ENCODE results near the gene UBR4.
"Not testable (repeated sequence)": the region's sequence is repeated elsewhere in the genome, so short reads cannot be mapped to it uniquely, and the experiment has no call there.

Gene UBR4

GRCh38 chr1:19209990-19210771 is at the start of gene UBR4:
UBR4 (minus strand) TSS chr1:19210266; CDS start chr1:19210248, 18 bp downstream.
- DNase-seq (ENCODE audit: low read depth) = peak; percentile 95

DNA sequence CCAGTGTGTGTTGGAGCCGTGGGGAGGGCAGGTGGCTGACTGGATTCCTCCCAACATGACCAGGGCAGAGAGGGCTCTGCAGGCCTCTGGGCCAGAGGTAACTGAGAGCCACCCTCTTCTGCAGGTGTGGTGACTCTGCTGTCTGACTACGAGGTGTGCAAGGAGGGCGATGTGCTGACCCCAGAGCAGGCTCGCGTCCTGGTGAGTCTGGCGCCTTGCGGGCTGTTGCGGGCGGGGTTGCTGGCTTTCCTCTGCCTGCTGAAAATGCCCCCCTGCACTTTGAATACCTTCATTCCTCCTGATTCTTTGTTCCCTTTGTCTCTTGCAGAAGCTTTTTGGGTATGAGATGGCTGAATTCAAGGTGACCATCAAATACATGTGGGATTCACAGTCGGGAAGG is 48.3 kb upstream of the UBR4 start:
- no peak for DNase-seq (ENCODE audit: low read depth)

DNA sequence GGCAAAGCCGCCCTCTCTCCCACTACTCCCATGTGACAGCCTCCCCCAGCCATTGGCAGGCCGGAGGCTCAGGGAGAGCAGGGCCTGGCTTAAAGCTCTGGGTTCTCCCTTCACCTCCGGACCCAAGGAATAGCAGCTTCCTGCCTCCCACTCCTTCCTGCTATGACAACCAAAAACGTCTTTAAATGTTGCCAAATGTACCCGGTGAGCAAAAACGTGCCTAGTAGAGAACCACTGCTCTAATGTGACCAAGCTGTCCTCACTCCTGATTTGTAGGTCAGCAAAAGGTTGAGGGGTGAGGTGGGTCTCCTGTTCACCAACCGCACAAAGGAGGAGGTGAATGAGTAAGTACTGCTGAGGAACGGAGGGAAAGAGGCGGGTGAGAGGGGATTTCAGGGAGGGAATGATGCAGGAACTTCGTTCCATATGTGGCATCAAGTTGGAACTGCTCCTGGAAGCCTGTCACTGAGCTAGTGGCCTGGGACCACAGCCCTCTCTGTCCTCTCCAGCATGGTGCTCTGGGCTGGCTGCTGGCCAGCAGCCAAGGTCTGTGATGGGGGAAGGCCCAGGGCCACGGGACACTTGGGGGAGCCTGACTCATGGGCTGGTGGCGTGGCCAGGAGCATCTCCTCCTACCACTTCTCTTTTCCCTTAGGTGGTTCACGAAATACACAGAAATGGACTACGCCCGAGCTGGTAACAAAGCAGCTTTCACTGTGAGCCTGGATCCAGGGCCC is 47.3 kb upstream of the UBR4 start:
- no peak for DNase-seq (ENCODE audit: low read depth)

DNA sequence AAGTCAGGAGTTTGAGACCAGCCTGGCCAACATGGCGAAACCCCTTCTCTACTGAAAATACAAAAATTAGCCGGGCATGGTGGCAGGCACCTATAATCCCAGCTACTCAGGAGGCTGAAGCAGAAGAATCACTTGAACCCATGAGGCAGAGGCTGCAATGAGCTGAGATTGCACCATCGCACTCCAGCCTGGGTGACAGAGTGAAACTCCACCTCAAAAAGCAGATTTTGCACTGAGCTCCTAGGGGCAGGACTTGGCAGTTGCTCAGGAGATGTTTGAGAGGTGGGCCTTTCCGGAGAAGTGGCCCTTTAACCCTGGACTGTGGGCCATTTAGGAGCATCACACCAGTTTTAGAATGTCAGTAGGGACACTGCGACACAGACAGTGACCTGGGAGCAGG is 46.2 kb upstream of the UBR4 start:
- not testable (repeated sequence) for DNase-seq (ENCODE audit: low read depth)

GRCh38 chr1:19255288-19255687 is 45.2 kb upstream of the UBR4 start:
- no peak for DNase-seq (ENCODE audit: low read depth)

GRCh38 chr1:19254416-19254815 is 44.4 kb upstream of the UBR4 start:
- no peak for DNase-seq (ENCODE audit: low read depth)

- peak; percentile 87 for DNase-seq (ENCODE audit: low read depth)
Observed at GRCh38 chr1:19251305-19252196, 41.5 kb upstream of the UBR4 start, which contains the start of the genes EMC1 and MRTO4. EMC1 (minus strand) TSS chr1:19251524; CDS start chr1:19251509, 15 bp downstream. MRTO4 (plus strand) TSS chr1:19251805; CDS start chr1:19251836, 31 bp downstream.

DNA sequence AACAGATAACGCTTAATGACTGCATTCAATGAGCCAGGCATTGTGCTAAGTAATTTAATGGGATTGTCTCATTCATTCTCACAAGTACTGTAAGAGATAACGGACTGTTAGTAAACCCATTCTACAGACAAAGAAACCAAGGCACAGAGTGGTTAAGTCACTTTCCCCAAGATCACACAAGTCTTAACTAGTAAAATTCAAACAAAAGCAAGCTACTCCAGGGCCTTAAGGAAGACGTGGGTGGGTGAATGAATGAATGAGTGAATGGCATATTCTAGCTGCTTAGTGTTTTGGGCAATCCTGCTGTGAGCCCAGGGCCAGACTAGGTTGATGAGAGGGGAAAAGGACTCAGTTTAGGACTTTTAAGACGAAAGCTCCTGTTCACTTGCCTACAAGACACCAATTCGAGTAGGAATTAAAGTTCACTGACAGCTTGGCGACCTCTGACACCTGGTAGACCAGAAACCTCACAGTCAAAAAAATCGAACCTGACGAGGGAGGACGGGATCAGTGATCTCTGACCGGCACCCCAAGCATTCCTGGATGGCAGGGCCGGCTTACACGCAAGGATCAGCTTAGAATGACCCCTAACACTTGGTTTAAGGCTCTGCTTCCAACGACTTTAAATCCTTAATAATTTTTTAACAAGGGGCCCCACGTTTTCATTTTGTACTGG is 40.7 kb upstream of the UBR4 start:
- DNase-seq (ENCODE audit: low read depth) = no peak

- DNase-seq (ENCODE audit: low read depth) = peak; percentile 52
Observed at GRCh38 chr1:19240673-19241538, 30.8 kb upstream of the UBR4 start.

DNA sequence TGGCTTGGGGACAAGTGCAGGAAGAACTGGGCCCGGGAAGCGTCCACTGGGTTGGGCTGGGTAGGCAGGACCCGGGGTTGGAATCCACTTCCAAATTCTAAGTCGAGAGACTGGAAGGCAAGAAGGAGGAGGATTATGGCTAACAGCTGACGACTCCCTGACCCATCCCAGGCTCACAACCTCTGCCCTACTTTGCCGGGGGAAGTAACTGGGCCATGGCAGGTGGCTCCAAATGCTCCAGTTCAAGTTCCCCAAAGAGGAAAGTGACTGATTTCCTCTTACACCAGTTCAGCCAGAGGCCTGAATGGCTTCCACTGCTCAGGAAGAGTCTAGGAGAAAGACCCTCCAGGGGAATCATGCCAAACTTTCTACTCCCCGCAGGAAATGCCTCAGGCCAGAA is 29.8 kb upstream of the UBR4 start:
- DNase-seq (ENCODE audit: low read depth) = no peak

- no peak for DNase-seq (ENCODE audit: low read depth)
Observed at GRCh38 chr1:19234224-19234623, 24.2 kb upstream of the UBR4 start.

DNA sequence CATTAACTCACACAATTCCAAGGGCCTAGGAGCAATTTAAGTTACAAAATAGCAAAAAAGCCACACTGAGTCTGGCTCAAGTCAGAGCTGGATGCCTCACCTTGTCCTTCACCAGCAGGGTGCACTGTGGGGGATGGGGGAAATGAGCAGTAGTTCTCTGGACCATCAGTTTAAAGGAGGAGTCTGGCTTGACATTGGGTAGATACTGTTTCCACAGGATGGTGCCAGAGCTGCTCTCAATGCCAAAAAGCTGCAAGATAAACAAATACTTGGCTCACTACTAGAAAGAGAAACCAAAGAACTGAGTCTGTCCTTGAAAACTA is 22.4 kb upstream of the UBR4 start:
- DNase-seq (ENCODE audit: low read depth) = no peak

DNA sequence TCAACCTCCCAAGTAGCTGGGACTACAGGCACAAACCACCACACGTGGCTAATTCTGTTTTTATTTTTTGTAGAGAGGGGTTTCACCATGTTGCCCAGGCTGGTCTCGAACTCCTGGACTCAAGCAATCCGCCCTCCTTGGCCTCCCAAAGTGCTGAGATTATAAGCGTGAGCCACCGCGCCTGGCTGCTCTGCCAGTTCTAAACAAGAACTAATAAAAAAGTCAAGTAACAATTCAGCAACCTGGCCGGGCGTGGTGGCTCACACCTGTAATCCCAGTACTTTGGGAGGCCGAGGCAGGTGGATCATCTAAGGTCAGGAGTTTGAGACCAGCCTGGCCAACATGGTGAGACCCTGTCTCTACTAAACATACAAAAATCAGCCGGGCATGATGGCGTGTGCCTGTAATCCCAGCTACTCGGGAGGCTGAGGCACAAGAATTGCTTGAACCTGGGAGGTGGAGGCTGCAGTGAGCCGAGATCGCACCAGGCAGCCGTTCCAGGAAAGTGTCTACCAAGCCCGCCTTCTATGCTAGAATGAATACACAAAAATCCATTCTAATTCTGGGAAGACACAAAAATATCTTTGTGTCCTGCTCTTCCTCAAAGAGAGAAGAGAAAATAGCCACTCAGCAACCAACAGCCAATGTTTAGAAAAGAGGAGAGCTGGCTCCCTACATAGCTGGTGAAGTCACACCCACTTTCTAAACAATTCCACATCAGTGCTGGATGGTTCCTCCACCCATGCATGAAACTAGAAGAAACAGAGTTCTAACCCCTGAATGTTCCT is 21.9 kb upstream of the UBR4 start:
- not testable (repeated sequence) for DNase-seq (ENCODE audit: low read depth)

DNA sequence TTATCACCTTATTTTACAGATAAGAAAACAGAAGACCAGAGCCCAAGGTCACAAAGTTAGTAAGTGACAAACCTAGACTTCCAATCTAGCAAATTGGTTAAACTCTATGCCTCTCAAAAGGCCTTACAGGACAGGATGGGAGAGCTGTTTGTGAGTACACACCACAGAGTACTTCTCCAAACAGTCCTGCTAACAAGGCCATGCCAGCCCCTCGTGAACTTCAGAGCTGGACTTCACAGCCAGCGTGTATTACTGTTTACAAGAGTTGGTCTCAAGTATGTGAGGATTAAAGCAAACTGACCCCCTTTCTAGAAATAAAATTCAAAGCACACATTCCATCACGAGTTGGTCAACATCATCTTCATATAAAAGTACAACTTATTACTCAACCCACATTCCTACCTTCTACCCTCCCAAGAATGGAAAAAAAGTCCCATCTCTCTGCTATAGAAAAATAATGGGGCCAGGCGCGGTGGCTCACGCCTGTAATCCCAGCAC is 19.8 kb upstream of the UBR4 start:
- DNase-seq (ENCODE audit: low read depth) = no peak

- DNase-seq (ENCODE audit: low read depth) = no peak
Observed at GRCh38 chr1:19229229-19229628, 19.2 kb upstream of the UBR4 start.

DNA sequence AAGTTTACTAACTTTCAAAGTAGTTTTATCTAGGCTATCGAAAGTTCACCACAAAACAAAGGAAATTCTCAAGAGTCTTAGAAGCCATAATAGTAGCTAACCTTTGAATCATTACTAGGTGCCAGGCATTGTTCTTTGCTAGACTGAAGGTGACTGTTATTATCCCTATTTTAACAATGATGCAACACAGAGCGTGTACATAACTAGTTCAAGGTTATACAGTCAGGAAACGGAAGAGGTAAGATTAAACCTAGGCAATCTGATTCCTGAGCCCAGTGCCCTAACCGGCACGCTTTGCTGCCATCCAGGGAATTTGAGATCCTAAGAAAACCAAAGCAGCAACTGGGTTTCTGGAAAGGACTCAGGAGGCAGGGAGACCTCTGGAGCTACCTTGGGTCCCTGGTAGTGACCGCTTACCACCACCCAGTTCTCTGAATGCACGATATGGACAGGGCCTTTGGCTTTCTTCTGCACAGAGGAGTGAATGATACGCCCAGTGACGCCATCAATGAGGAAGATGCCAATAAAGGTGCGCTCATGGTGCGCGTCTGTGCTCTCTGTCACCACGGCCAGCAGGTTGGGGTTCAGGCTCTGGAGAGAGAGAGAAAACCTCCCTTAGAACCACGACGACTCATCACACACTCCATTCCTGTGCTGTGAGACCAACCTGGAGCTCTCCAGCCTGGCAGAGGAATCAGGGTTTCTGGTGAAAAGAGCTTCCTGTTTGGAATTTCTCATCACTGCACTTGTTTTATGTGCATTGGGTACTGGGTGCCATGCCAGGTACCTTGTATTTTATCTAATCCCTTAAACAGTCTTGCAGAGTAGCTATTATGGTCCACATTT is 13.1 kb upstream of the UBR4 start:
- DNase-seq (ENCODE audit: low read depth) = no peak

DNA sequence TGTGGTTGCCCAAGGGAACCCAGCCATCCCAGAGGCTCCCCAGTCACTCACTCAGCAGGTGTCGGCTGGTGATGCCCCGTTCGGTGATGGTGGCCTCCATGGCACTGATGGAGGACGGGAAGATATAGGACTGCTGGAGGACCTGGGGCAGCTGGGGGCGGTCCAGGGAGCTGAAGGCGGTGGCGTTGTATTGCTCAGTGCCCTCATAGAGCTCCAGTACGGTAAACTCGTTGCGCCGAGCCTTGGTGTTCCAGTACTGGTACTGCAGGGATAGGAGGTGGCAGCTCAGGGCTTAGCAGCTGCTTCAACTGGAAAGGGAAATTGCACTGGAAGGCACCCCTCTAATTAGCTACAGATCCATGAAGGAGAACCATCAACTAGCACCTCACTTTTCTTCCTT is 12.5 kb upstream of the UBR4 start:
- DNase-seq (ENCODE audit: low read depth) = no peak

DNA sequence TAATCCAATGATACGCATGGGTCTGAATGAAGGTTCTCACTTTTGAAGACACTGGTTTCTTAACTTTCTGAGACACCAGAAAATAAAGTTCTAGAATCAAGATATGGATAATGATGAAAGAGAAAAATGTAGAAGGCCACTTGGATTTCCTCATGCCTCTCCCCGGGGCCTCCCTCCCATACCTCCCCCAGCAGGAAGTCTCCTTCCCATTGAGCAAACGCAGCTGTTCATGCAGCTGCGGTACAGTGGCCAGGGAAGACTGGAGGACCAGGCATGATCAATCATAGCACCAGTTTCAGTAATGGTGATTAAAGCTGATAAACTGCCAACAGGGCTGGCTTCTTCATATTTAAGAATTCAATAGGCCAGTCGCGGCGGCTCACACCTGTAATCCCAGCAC is 10.9 kb upstream of the UBR4 start:
- no peak for DNase-seq (ENCODE audit: low read depth)

Data from activated gamma-delta T cell treated with anti-CD3 and anti-CD28 coated beads, Interleukin-2, amount 50 U/mL, for 16 hours (primary cell).